HG02642 (cell line): ENCODE measurements around the gene POFUT1.
"Not testable (repeated sequence)": the region's sequence is repeated elsewhere in the genome, so short reads cannot be mapped to it uniquely, and the experiment has no call there.

Source experiments
- ATAC-seq: cut with Tn5 transposase; IDR thresholded peaks from one replicate; pipeline ENCODE4 v1.9.1; 2021; ENCODE audit warnings: mild to moderate bottlenecking; ENCODE audit not compliant: unreplicated experiment, poor library complexity

Gene POFUT1

GRCh38 chr20:32232326-32232886, 24.7 kb downstream of the POFUT1 start:
- no peak for ATAC-seq

DNA sequence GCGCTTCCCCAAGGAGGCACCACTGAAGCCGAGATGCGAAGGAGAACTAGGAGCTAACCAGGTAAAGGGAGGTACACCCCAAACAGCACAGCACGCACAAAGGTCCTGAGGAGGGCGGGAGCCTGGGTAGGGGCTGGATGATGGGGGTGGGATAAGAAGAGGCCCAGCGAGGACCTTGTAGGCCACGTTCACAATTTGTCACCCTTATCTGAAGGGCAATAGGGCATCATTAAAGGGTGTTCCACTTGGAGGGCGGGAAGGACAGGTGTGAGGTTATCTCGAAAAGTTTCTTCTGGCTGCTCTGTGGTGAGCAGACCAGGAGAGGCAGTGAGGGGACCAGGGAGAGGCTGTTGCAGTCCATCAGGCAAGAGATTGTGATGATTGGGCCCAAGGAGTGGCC, 25.6 kb downstream of the POFUT1 start:
- no peak for ATAC-seq

DNA sequence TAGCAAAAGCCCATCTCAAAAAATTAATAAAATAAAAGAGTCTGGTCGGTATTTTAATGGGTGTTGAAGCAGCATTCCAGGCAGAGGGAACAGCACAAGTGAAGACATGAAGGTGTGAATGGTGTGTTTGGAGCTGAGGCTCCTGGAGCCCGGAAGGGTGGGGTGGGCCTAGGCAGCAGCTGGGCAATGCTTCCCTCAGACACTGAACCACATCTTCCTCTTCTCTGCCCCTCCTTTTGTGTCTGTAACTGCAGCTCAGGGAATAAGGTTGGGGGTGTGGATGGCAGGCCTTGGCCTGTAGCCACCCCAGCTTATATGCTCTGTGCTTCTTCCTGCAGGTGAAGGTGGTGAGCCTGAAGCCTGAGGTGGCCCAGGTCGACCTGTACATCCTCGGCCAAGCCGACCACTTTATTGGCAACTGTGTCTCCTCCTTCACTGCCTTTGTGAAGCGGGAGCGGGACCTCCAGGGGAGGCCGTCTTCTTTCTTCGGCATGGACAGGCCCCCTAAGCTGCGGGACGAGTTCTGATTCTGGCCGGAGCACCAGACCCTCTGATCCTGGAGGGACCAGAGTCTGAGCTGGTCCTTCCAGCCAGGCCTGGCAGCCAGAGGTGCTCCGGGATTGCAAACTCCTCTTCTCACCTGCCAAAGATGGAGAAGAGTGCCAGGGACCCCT, 26.6 kb downstream of the POFUT1 start:
- no peak for ATAC-seq

DNA sequence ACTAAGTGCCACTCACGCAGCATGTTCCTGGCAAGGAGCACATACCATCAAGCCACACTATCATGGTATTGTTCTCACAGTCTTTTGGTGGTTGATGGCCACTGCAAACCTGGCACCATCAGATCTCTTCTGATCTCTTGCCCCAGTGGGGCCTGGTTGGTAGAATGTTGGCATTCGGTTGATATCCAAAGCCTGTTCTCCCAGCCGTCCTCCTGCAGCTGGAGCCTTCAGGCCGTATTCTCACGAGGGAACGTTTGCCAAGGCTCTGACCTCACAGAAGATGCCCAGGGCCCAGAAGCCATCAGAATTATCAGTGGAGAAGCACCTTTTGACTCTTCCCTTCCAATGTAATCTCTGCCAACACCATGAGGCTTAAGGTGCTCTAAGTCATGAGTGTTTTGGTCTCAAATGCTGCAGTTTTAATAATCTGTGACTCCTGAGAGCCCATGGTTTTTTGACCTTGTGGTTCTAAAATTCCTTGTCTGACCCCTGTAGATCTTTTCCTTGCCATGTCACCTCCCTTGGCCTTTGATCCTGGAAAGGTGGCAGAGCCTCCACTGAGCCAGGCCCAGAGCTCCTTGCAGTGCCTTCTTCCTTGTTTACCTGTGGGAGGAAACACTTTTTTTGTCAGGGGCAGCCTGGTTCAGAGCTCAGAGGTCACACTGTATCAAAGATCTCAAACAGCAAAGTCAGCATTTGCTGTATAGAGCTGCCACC, 27.8 kb downstream of the POFUT1 start:
- no peak for ATAC-seq

DNA sequence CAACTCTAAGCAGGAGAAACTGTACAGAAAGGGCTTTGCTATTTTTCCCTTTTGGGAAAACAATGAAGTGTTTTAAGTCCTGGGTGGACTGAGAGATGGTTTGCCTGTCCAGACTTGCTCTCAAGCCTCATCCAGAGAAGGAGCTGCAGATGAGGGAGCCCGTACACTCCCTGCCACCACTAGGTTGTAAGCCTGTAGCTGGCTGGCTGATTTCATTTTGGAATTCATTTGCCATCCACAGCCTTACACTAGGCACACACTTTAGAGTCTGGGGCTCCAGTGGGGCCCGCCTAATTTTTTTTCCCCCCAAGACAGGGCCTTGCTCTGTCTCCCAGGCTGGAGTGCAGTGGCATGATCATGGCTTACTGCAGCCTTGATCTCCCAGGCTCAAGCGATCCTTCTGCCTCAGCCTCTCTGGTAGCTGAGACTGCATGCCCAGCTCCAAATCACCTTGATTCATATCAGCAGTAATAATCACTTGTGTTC, 28.4 kb downstream of the POFUT1 start:
- ATAC-seq: no peak

DNA sequence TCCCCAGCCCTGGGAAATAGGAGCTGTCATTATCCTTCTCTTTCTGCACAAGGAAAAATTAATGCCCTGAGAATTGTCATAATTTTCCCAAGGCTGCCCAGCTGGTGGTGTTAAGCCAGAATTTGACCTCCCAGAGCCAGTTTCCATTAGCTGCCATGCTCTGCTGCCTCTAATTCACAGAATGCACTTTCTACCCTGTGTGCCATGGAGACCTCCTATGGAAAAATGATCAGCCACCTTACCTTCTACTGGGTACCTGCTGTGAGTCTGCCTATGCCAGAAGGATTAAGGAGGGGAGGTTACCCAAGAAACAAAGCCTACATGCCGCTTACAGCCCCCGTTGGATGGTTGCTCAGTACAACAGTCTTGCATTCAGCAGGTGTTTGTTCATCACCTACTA, 29.1 kb downstream of the POFUT1 start:
- ATAC-seq: no peak

DNA sequence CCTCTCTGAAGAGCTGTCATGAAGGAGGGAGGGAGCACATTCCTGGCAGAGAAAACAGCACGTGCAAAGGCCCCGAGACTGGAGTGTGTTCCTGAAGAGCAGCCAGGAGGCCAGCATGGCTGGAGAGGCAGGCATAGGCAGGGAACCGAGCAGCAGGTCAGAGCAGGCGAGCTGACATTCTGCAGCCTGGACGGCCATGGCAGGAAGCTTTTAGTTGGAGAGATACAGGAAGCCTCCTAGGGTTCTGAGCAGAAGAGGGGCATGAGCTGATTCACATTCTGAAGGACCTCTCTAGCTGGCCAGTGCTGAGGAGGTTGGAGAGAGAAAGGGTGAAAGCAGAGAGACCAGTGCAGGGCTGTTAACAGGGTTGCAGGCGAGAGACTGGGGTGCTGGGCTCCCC, 29.7 kb downstream of the POFUT1 start:
- no peak for ATAC-seq

DNA sequence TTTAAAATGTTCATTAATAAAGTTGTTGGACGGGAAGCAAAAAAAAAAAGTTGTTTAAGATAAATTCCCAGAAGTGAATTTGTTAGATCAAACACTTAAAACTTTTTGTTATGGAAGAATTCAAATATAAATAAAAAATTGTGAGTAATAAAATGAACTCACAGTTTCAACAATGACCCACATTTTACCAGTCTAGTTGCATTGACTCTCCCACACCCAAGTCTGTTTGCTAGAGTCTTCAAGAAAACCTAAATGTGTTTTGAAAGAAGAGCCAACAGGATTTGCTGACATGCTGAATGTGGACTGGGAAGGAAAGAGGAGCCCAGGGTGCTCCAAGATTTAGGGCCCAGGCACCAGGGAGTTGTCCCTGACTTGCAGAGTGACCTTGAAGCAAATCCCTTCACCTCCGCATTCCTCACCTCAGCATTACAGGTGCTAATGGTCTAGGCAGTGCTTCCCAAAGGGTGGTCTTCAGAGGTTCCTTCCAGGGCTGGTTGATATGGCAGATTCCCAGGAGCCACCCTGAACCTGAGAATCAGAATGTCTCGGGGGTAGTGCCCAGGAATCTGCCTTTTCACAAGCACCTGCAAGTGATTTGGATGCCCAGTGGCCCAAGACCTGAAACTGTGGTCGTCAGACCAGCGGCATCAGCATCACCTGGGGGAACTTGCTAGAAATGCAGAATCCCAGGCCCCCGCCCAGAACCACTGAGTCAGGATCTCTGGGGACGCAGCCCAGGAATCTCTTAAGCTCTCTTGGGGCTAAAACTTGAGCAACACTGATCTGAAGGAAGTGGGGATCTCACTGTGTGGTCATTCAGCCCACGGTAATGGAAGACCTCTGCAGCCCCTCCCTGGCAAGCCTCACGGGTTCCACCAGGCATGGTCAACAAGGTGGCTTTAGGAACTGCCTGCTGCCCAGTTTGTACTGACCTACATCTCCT, 31.1 kb downstream of the POFUT1 start:
- ATAC-seq: no peak

DNA sequence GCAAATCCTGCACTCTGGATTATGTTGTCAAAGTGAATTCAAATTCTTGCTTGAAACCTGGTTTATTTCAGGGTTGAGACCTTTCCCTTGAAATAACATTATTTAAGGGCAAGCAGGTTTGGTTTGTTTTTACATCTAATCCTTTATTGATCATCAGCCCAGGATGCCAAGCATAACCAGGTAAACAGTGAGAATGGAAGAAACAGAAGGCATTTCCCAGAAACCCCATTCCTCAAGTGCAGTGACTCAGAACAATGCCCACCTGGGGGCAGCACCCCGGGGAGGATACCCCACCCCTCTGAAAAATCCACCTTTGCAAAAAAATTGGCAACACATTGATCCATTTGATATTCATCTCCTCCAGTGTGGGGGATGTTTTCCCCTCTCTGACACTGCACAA, 32.5 kb downstream of the POFUT1 start:
- no peak for ATAC-seq

DNA sequence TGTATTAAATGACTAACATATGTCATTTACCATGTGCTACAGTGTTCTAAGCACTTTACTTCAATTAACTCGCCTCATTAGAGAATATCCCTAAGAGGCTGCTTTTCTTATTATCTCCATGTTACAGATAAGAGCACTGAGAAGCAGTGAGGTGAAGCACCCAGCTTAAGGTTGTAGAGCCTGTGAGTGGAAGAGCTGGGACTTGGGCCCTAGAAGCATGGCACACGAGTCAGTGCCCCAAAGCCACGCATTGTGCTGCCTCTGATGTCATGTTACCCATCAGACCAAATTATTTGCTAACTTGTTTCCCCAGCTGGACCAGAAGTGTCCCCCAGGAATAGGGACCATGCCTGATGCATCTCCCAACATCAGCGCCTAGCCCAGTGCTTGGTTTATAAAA, 34.1 kb downstream of the POFUT1 start:
- no peak for ATAC-seq

GRCh38 chr20:32244150-32244823, 36.6 kb downstream of the POFUT1 start:
- ATAC-seq: no peak

GRCh38 chr20:32244959-32245358, 37.3 kb downstream of the POFUT1 start:
- ATAC-seq: no peak

DNA sequence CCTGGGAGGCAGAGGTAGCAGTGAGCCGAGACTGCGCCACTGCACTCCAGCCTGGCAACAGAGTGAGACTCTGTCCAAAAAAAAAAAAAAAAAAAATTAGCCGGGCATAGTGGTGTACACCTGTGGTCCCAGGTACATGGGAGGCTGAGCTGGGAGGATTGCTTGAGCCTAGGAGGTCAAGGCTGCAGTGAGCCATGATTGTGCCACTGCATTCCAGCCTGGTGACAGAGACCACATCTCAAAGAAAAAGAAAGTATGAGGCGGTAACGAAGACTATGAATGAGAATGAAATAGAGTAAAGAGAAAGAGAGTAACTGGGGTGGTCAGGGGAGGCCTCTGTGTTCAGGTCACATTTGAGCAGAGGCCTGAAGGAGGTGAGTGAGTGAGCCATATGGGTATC, 38.5 kb downstream of the POFUT1 start:
- ATAC-seq: not testable (repeated sequence)

DNA sequence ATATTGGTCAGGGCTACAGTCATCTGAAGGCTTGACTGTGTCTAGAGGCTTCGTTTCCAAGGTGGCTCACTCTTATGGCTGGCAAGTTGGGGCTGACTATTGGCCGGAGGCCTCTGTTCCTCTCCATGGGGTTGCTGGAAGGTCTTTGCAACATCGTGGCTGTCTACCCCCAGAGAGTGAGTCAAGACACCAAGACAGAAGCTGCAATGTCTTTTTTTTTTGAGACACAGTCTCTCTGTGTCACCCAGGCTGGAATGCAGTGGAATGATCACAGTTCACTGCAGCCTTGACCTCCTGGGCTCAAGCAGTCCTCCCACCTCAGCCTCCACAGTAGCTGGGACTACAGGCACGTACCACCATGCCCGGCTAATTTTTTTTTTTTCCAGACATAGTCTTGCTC, 40.4 kb downstream of the POFUT1 start:
- ATAC-seq: no peak

DNA sequence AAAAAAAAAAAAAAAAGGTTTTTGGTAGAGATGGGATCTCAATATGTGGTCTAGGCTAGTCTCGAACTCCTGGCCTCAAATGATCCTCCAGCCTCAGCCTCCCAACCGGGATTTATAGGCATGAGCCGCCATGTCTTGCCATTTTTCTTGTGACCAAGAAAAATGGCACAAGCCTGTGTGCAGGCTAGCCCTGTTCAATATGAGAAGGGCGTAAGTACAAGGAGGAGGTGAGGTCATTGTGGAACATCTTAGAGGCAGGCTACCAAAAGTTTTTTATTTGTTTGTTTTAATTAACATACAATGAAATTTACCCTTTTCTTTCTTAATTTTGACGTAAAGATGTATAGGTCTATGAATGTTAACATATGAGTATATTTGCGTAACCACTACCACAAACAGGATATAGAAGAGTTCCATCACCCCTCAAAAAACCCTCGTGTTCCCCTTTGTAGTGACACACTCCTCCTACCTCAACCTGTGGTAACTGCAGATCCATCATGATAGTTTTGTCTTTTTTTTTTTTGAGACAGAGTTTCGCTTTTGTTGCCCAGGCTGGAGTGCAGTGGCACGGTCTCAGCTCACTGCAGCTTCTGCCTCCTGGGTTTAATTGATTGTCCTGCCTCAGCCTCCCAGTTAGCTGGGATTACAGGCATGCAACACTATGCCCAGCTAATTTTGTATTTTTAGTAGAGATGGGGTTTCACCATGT, 41.5 kb downstream of the POFUT1 start:
- no peak for ATAC-seq

GRCh38 chr20:32251470-32251869, 43.8 kb downstream of the POFUT1 start:
- ATAC-seq: no peak

DNA sequence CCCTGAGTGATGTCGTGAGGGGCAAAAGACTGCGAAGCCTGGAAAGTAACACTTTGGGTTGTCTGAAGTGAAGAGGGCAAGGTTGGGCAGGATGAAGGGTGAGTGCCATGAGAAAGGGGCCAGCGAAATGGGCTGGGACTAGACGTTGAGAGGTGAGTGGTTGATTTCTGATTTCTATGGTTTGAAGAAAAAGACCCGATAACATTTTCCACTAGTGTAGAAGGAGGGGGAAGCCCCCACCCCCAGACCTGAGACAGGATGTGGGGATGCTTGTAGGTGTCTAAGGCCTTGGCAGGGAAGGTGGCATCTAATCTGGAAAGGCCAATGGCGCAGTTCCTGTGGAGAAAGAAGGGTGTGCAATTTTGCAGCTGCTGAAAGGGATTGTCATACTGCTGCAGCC, 44.5 kb downstream of the POFUT1 start:
- no peak for ATAC-seq

GRCh38 chr20:32260973-32261372, 53.3 kb downstream of the POFUT1 start:
- ATAC-seq: not testable (repeated sequence)

DNA sequence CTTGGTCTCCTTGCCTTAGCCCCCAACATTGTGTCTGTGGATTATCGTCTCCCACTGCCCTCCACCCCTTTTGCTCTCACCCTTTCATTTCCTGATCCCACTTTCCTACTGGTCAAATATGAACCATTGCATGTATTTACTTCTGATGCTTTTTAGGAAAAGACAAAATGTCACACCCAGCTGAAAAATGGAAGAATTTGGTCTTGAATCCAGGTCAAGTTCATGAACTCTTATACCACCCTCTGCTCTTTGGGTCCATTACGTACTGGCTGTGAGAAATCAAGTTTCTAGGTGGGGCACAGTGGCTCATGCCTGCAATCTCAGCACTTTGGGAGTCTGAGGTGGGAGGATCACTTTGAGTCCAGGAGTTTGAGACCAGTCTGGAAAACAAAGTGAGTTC, 54.0 kb downstream of the POFUT1 start:
- no peak for ATAC-seq
